ENCODE measurements around the gene AEBP2.
"Not testable (repeated sequence)": the region's sequence is repeated elsewhere in the genome, so short reads cannot be mapped to it uniquely, and the experiment has no call there.

The AEBP2 gene

GRCh38 chr12:19439059-19440018 lies at the start of gene AEBP2:
AEBP2 (plus strand) TSS chr12:19439492; CDS start chr12:19439700, 208 bp downstream.
- peak; percentile 78 to 92 for DNase-seq

DNA sequence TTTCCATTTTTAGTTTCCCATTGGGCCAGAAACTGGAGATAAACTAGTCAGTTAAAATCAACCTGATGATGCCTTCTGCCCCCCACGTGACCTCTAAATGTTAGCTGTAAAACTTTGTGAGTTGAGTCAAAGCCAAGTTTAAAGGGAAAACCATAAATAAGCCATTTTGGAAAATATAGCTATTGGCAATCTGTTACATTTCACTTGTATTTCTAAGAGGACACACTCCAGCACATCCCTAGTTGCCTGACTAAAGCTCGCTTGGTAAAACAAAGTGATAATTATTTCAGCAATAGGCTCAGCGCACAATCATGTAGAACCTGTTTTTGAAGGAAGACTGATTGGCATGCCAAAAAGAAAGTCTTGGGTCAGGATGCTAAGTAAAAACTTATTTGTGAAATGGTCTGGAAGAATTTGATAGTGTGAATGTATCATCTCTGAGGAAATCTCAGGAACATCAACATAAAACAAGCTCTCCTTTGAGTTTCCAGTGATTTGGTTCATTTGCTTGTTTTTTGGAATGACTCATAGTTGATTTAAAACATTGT lies 49.2 kb upstream of the AEBP2 start:
- no peak for DNase-seq

DNA sequence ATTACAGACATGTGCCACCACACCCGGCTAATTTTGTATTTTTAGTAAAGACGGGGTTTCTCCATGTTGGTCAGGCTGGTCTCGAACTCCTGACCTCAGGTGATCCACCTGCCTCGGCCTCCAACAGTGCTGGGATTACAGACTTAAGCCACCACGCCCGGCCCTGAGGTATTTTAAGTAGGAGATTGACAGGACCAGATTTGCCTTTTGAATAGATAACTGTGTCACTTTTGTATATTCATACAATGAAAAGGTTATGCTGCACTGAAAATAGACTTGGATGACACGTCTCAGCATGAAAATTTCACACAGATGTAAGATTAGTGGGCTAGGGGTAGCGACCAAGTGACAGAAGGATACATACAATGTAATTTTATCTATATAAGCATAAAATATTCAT lies 46.6 kb upstream of the AEBP2 start:
- DNase-seq: not testable (repeated sequence)

DNA sequence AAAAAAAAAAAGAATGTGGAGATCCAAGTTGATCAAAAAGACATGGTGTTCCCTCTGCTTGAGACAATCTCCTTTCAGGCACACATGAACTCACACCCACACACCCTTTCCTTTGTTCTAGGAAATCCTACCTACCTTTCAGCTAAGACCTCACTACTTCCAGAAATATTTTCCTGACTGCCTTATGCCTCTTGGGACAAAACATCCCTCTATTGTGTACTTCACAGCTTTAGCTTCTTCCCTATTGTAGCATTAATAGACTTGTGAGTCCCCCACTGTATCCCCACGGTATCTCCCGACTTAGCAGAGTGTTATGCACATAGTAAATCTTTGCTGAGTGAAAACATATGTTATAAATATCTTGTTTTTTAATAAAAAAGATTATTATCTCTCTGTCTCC lies 44.9 kb upstream of the AEBP2 start:
- no peak for DNase-seq

DNA sequence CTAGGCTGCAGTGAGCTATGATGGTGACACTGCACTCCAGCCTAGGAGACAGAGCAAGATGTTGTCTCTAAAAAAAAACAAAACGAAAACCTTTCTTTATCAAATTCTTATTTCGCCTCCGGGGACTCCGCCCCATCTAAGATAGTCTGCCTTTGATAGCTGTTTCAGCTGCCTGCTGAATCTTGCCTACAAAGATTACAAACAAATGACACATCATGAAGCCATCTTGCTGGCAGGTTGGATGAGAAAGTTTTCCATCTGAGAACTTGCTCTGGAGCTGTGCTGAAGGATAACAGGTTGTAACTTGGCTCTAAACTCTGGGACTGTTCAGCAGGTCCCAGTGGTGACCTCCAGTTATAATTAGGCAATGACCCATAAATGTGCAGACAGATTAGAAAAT lies 41.8 kb upstream of the AEBP2 start:
- DNase-seq: no peak

DNA sequence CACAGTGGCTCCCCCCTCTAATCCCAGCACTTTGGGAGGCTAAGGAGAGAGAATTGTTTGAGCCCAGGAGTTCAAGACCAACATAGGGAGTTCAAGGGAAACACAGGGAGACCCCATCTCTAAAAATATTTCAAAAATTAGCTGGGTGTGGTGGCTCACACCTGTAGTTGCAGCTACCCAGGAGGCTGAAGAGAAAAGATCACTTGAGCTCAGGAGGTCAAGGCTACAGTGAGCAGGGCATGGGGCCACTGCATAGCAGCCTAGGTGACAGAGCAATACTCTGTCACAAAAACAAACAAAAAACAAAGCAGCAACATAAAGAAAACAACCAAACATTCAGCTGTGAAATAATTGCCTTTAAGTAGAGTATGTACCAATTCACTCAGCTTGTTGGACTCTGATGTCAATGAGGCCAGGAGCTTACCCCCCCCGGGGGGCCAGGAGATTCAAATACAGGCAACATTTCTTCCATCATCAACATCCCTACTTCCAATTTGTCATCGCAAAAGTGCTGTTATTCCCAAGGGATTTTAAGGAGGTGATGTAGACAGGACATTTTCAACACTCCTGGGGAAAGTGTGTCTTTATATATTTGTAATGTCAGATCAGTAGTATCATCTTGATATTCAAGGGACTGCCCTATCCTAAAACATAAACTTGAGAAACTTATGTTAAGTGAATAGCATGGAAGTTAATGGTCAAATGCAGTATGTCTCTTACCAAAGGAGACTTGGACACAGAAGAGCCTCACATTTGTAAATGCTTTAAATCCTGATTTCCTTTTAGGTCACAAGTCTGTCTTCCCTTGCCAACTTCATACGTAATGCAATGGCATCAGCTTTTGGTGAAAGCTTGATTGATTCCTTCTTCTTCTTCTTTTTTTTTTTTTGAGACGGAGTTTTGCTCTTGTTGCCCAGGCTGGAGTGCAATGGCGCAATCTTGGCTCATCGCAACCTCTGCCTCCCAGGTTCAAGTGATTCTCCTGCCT lies 40.6 kb upstream of the AEBP2 start:
- no peak for DNase-seq

GRCh38 chr12:19400649-19401285 lies 38.5 kb upstream of the AEBP2 start:
- DNase-seq: not testable (repeated sequence)

DNA sequence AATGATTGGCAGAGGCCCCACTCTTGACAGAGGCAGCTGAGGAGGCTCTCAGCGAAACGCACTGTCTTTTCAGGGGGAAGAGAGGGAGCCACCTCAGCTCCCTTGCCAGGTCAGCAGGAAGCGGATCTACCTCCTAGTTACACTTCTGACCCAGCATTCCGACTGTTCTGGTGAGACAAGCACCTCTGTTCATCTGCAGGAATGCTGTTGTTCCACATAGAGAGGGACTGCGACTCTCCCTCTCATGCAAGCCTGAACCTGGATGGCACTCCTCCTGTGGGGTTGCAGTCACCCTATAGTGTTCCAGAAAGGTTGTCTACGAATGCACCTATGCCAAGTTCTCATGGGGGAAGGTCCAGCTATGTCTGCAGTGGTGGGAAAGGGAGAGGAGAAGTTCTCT lies 37.1 kb upstream of the AEBP2 start:
- DNase-seq: no peak

- no peak for DNase-seq
These were observed 36.4 kb upstream of the AEBP2 start for GRCh38 chr12:19402743-19403431.

DNA sequence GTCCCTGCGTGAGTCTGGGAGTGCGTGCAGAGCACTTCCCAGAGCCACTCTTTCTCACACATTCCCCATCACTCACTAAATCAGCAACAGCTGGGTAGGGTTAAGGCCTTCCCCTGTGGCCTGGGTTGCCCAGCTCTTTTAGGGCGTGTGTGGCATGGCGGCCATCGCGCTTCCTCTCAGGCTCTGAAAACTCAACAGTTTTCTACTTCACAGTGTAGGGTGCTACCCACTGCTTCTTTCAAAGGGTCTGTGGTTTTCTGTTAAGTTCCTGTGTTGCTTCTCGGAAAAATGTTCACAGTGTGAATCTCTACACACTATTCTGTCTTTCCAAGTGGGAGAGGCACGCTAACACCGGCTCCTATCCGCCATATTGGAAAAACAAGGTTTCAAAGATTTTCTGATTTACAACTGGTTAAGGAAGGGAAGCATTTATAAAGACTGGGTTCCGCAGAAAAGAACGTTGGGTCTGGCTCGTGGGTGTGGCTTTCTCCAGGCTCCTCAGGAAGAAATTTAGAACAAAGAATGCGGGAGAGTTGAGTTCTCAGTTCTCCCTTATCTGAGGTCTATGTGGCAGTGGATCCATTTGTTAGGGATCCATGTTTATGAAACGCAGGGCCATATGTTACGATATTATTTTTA lies 34.9 kb upstream of the AEBP2 start:
- DNase-seq: no peak

DNA sequence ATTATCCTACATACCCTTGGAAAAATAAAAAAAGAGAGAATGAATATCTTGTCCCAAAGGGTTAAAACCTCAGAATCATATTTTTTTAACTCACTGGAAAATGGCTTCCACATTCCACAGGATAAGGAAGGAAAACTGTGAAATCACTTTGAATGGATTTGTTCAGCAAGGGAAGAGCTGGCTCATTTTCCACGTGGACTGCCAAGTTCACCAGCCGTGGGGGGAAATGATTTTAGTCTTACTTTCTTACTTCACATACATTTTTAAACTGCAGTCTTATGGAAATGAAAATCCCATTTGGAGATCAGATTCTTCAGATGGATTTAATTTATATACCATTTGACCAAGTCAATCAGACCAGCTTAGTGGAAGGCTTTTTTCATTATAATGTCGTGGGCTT lies 29.9 kb upstream of the AEBP2 start:
- no peak for DNase-seq

GRCh38 chr12:19410211-19410610 lies 29.1 kb upstream of the AEBP2 start:
- no peak for DNase-seq

DNA sequence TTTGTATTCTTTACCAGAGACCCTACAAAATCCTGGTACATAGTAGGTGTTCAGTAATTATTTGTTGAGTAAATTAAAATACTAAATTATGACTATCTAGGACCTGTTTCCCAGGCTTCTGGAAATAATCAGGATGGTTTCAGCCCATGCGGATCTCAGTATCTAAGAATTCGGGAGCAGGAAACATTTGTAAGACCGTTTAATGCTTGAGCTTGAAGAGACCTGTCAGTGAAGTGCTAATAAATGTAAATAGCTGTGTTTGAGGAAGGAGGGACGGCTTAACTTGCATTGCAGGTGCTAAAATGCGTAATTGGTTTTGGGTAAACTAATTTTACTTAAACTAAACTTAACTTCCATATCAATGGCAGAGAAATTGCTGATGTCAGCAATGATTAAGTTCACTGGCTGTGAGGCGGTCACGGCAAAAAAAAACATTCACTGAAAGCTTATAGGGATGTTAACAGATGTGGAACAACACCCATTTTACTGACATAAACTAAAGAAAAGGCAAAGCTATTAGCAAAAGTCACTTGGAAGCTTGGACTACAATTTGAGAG lies 28.6 kb upstream of the AEBP2 start:
- DNase-seq: no peak

GRCh38 chr12:19411234-19412204 lies 27.8 kb upstream of the AEBP2 start:
- DNase-seq: no peak

DNA sequence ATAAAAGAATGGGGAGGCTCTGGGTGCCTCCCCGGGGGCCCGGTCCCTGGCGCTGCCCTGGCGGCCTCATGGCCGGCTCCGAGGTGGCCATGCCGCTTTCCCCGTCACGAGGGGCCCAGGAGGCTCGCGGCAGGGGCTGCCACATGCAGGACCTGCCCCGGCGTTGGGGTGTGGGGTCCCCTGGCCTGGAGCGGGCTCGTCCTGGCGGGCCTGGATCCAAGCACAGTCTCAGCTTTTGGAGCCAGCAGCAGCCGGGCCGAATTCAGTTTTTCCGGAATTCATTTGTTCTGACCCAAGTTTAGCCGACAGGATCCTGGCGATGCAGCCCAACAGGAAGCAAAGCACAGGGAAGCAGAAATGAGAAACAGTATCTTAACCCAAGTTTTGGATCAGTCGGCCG lies 26.4 kb upstream of the AEBP2 start:
- no peak for DNase-seq

- not testable (repeated sequence) for DNase-seq
These were observed 25.7 kb upstream of the AEBP2 start for GRCh38 chr12:19413582-19413981.

DNA sequence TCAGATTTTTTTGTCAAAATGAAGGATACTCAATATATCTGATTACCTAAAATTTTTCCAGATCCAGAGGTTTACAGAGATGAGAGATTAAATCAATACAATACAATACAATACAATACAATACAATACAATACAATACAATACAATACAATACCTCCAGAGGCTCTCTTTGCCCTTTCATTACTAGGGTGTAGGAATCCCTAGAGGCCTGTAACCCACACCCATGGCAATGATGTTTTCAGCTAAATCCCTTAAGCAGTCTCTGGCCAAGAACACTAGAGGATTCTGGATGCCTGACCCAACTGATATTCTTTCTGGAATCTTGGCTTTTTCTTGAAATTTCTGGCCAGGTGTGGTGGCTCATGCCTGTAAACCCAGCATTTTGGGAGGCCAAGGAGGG lies 23.7 kb upstream of the AEBP2 start:
- DNase-seq: no peak

GRCh38 chr12:19419086-19419485 lies 20.2 kb upstream of the AEBP2 start:
- DNase-seq: no peak

GRCh38 chr12:19421503-19422282 lies 17.6 kb upstream of the AEBP2 start:
- DNase-seq: no peak
